GM12872 (cell line): Measurements from ENCODE around the gene C10orf95.

Source experiments
- TF ChIP-seq, protein P1 (sequence below): IDR thresholded peaks from 3 replicates; pipeline ENCODE4 v1.5.1; 2011; ENCODE audit warnings: low read depth, mild to moderate bottlenecking, low read length, moderate library complexity; ENCODE audit not compliant: insufficient read depth

The C10orf95 gene

DNA sequence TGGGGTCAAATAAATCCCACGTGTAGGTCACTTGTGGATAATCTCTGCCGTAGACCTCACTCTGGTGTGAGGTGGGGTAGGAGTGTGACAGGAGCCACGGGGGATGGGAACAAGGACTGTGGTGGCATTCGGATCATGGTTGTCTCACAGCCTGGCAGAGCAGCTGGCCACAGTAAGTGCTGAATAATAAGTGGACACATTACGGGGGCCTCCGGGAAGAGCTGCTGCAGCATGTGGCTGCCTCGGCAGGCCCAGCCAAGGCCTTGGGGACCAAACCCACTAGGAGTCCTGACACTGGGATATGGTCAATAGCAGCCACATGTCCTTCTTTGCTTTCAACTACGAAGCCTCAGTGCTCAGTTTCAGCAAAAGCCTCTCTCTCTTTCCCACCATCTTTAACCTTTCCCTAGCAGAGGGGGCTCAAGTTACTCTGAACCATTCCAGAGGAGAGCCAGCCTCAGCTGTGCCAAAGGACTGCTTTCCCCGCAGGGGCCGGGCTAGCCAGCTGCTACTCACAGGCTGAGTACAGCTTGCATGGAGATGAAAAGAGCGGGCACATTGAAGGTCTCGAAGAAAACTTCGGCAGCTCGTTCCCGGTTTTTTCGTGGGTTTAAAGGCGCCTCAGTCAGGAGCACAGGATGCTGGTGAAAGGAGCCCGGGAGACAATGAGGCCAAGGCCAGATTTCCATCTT lies 33.9 kb upstream of the C10orf95 start:
- TF ChIP-seq, protein P1, sequence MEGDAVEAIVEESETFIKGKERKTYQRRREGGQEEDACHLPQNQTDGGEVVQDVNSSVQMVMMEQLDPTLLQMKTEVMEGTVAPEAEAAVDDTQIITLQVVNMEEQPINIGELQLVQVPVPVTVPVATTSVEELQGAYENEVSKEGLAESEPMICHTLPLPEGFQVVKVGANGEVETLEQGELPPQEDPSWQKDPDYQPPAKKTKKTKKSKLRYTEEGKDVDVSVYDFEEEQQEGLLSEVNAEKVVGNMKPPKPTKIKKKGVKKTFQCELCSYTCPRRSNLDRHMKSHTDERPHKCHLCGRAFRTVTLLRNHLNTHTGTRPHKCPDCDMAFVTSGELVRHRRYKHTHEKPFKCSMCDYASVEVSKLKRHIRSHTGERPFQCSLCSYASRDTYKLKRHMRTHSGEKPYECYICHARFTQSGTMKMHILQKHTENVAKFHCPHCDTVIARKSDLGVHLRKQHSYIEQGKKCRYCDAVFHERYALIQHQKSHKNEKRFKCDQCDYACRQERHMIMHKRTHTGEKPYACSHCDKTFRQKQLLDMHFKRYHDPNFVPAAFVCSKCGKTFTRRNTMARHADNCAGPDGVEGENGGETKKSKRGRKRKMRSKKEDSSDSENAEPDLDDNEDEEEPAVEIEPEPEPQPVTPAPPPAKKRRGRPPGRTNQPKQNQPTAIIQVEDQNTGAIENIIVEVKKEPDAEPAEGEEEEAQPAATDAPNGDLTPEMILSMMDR, result no peak

- TF ChIP-seq, protein P1, result no peak
Observed at GRCh38 chr10:102484021-102484420, 32.7 kb upstream of the C10orf95 start.

GRCh38 chr10:102480396-102480795 lies 29.1 kb upstream of the C10orf95 start:
- TF ChIP-seq, protein P1, result no peak

GRCh38 chr10:102479651-102480050 lies 28.3 kb upstream of the C10orf95 start:
- TF ChIP-seq, protein P1, result no peak

DNA sequence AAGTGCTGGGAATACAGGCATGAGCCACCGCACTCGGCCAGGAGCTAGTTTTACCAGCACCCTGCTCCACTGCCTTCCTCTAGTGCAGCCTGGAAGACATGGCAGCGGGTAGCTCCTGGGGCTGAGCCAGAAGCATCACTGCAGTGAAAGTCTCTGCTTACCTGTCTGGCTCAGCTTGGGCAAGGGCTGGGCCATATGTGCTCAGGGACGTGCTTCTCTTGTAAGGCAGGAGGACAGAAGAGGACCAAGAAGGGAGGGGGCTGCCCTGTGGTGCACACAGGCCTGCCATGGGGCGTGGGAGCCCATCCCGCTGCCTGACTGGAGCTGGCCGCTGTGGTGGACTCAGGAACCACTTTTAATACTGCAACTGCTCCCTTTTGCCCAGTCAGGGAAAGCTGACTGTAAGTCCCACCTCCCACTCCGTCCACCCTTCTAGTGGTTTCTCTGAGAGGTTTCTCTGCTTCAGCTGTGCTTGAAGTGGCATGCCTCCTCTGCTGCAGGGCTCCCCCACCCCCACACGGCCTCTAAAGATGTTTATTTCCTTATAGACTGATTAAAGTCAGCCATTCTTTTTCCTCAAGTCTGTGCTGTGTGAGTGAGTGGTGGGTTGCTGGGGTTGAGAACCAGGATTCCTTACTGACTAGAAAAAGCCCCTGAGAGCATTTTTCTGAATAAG lies 25.3 kb upstream of the C10orf95 start:
- TF ChIP-seq, protein P1, result no peak

- TF ChIP-seq, protein P1, result no peak
Observed at GRCh38 chr10:102475451-102476040, 24.2 kb upstream of the C10orf95 start.

GRCh38 chr10:102473445-102474331 lies 22.3 kb upstream of the C10orf95 start:
- TF ChIP-seq, protein P1, result no peak
